ENCODE data around the gene FOXJ3.

Gene FOXJ3

DNA sequence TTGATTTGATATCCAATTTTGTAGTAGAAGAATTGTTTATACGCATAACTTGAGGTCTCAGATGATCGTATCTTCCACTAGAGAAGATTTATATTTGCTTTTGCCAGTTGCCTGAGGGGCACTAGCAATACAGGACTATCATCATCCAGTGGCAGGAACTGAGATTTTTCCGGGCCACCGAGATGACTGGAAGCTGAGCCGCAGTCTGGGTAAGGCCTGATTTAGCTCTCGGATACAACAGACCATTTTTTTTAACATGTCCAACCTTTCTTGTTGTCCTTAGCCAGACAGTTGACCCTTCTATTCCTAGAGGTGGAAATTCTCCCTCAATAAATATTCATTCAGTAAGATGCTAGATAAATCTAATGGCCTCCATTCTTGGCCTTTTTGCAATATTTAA lies 207.3 kb downstream of the FOXJ3 start:
- POLR2A ChIA-PET, result no interaction called here
- DNase-seq (ENCODE audit: extremely low spot score), result no peak
- TF ChIP-seq FOXK2 (IDR thresholded peaks at IDR 0.05) (no peak), BHLHE40 (IDR thresholded peaks at IDR 0.05; ENCODE audit: borderline replicate concordance) (no peak), LEF1 (IDR thresholded peaks at IDR 0.05; ENCODE audit: borderline replicate concordance) (no peak), SUZ12 (IDR thresholded peaks at IDR 0.05) (no peak), HDGF (IDR thresholded peaks at IDR 0.05; ENCODE audit: borderline replicate concordance) (no peak), ARNT (IDR thresholded peaks at IDR 0.05) (no peak), SP1 (IDR thresholded peaks at IDR 0.05) (no peak), ZNF384 (IDR thresholded peaks at IDR 0.05) (no peak), L3MBTL2 (conservative IDR thresholded peaks at IDR 0.05) (no peak), ELF4 (IDR thresholded peaks at IDR 0.05) (no peak), CTBP1 (IDR thresholded peaks at IDR 0.05; ENCODE audit: borderline replicate concordance) (no peak), FOXM1 (IDR thresholded peaks at IDR 0.05; ENCODE audit: borderline replicate concordance) (no peak), NFRKB (IDR thresholded peaks at IDR 0.05) (no peak), FOXA1 (IDR thresholded peaks at IDR 0.05) (no peak), TARDBP (IDR thresholded peaks at IDR 0.05) (no peak)
- TF ChIP-seq, protein P1, sequence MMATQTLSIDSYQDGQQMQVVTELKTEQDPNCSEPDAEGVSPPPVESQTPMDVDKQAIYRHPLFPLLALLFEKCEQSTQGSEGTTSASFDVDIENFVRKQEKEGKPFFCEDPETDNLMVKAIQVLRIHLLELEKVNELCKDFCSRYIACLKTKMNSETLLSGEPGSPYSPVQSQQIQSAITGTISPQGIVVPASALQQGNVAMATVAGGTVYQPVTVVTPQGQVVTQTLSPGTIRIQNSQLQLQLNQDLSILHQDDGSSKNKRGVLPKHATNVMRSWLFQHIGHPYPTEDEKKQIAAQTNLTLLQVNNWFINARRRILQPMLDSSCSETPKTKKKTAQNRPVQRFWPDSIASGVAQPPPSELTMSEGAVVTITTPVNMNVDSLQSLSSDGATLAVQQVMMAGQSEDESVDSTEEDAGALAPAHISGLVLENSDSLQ (IDR thresholded peaks at IDR 0.05), result no peak
- CTCF ChIA-PET, result no interaction called here
